Thyroid gland (tissue), 4 donors: ENCODE measurements around the gene INPP4B.

ENCODE experiments used
- CTCF ChIP-seq, 6 experiments: fragments of 200-600 bp in 3 of 6; fragments of 450-650 bp in 3 of 6; sonication (generic) in 3 of 6; IDR thresholded peaks; one replicate each; pipeline ENCODE4 v1.5.1; 2016 to 2019; ENCODE audit warnings: antibody characterized with exemption in 6 of 6, mild to moderate bottlenecking in 2 of 6, inconsistent platforms in 1 of 6, moderate library complexity in 1 of 6
- POLR2A ChIP-seq, 2 donors: fragments of 450-650 bp; IDR thresholded peaks; one replicate each; pipeline ENCODE4 v1.6.1; 2017; ENCODE audit warnings: antibody characterized with exemption in 2 of 2, mild to moderate bottlenecking in 2 of 2, moderate library complexity in 1 of 2

- TF ChIP-seq CTCF (IDR thresholded peaks at IDR 0.05) (no peak), POLR2A (IDR thresholded peaks at IDR 0.05) (no peak)
These were observed 868.7 kb downstream of the INPP4B start for GRCh38 chr4:141977433-141977832.
